ENCODE measurements around the gene PNMA8B. TPM values are rescaled to one million over a fixed set of nuclear protein-coding genes. Genes with fewer than 3 reads are reported as not detected.
A peak's percentile ranks its signal among the peaks of the same experiment; 100 is the strongest.

Gene PNMA8B
- total and polyA plus RNA-seq, 7 donors, result 0.16 to 0.52 (median 0.34) TPM

GRCh38 chr19:46466536-46467196 lies 29.0 kb downstream of the PNMA8B start:
- H3K4me1 ChIP-seq, result peaks cover 3% of the 10 kb centered on the region
- no peaks in the 10 kb centered on the region for H3K36me3 ChIP-seq (ENCODE audit: insufficient read depth in 1 of 2, low read depth in 1 of 2)
- intact Hi-C loops (cut with DNase I), result no loop called here
- H3K9me3 ChIP-seq, result no peaks in the 10 kb centered on the region
- H3K27ac ChIP-seq, result no peak overlapping the region
- TF ChIP-seq CTCF (IDR thresholded peaks at IDR 0.05), result no peak
- 28 to 53% (median 33%) methylated on average over 15 of the region's 15 CpGs for WGBS, 3 donors
- peaks cover 0 to 18% (median 15%) of the 10 kb centered on the region in 3 donors for H3K27me3 ChIP-seq (ENCODE audit: insufficient read depth in 3 of 3, low read length in 2 of 3)
- ATAC-seq, result peak in 1 of 4 donors; percentile 32
- peak; percentile 60 to 75 for DNase-seq
- no peak overlapping the region for H3K4me3 ChIP-seq

GRCh38 chr19:46463516-46463915 lies 32.2 kb downstream of the PNMA8B start:
- Histone ChIP-seq H3K27me3 (ENCODE audit: insufficient read depth in 3 of 3, low read length in 2 of 3) (peaks cover 0 to 3% (median 2%) of the 10 kb centered on the region in 3 donors), H3K4me1 (no peaks in the 10 kb centered on the region), H3K4me3 (no peak overlapping the region), H3K9me3 (no peaks in the 10 kb centered on the region), H3K36me3 (ENCODE audit: insufficient read depth in 1 of 2, low read depth in 1 of 2) (no peaks in the 10 kb centered on the region), H3K27ac (no peak overlapping the region)
- DNase-seq, result no peak
- intact Hi-C loops (cut with DNase I), result no loop called here
- ATAC-seq, result no peak
- 62 to 84% (median 74%) methylated on average over 7 of the region's 7 CpGs for WGBS, 3 donors
- no peak for TF ChIP-seq CTCF (IDR thresholded peaks at IDR 0.05)

- Histone ChIP-seq H3K4me1 (no peaks in the 10 kb centered on the region), H3K27ac (no peak overlapping the region), H3K27me3 (ENCODE audit: insufficient read depth in 3 of 3, low read length in 2 of 3) (peaks cover 0 to 3% (median 2%) of the 10 kb centered on the region in 3 donors), H3K4me3 (no peak overlapping the region), H3K9me3 (no peaks in the 10 kb centered on the region), H3K36me3 (ENCODE audit: insufficient read depth in 1 of 2, low read depth in 1 of 2) (no peaks in the 10 kb centered on the region)
- 66 to 93% (median 69%) methylated on average over 2 of the region's 2 CpGs for WGBS, 3 donors
- no peak for ATAC-seq
- DNase-seq, result no peak
- no peak for TF ChIP-seq CTCF (IDR thresholded peaks at IDR 0.05)
- intact Hi-C loops (cut with DNase I), result no loop called here
These were observed 34.1 kb downstream of the PNMA8B start for GRCh38 chr19:46461537-46461936.

GRCh38 chr19:46460981-46461380 lies 34.7 kb downstream of the PNMA8B start:
- TF ChIP-seq CTCF (IDR thresholded peaks at IDR 0.05), result no peak
- WGBS, 3 donors, result 71 to 77% (median 77%) methylated on average over 1 of the region's 1 CpG
- H3K27ac ChIP-seq, result no peak overlapping the region
- ATAC-seq (no peak), DNase-seq (no peak)
- no peaks in the 10 kb centered on the region for H3K9me3 ChIP-seq
- no peaks in the 10 kb centered on the region for H3K4me1 ChIP-seq
- H3K36me3 ChIP-seq (ENCODE audit: insufficient read depth in 1 of 2, low read depth in 1 of 2), result no peaks in the 10 kb centered on the region
- H3K4me3 ChIP-seq, result no peak overlapping the region
- peaks cover 0 to 3% (median 2%) of the 10 kb centered on the region in 3 donors for H3K27me3 ChIP-seq (ENCODE audit: insufficient read depth in 3 of 3, low read length in 2 of 3)
- intact Hi-C loops (cut with DNase I), result no loop called here

- H3K4me3 ChIP-seq, result no peak overlapping the region
- no peaks in the 10 kb centered on the region for H3K9me3 ChIP-seq
- peaks cover 0 to 3% (median 2%) of the 10 kb centered on the region in 3 donors for H3K27me3 ChIP-seq (ENCODE audit: insufficient read depth in 3 of 3, low read length in 2 of 3)
- DNase-seq (no peak), ATAC-seq (no peak)
- 69 to 94% (median 74%) methylated on average over 2 of the region's 2 CpGs for WGBS, 3 donors
- no peaks in the 10 kb centered on the region for H3K4me1 ChIP-seq
- no peaks in the 10 kb centered on the region for H3K36me3 ChIP-seq (ENCODE audit: insufficient read depth in 1 of 2, low read depth in 1 of 2)
- H3K27ac ChIP-seq, result no peak overlapping the region
- TF ChIP-seq CTCF (IDR thresholded peaks at IDR 0.05), result no peak
- intact Hi-C loops (cut with DNase I), result no loop called here
These were observed 35.6 kb downstream of the PNMA8B start for GRCh38 chr19:46460055-46460454.

Data from psoas muscle (tissue), 8 donors.